Uterus (tissue), 4 donors: ENCODE measurements around the gene PDE1C. TPM values are rescaled to one million over a fixed set of nuclear protein-coding genes. Genes with fewer than 3 reads are reported as not detected.

Experiments
- DNase-seq, 2 donors: peaks; one replicate each; pipeline ENCODE4 v3.0.0-alpha.2; 2019 to 2020
- H3K27ac ChIP-seq, 2 donors: fragments of 200-600 bp; sonication (generic); 1 replicate in 1 of 2; 2 replicates in 1 of 2; pipeline ENCODE4 v1.5.1; 2016 to 2018
- H3K27me3 ChIP-seq, 2 donors: fragments of 200-600 bp; sonication (generic); one replicate each; pipeline ENCODE4 v1.5.1; 2018 to 2019; ENCODE audit warnings: control low read depth in 1 of 2
- H3K36me3 ChIP-seq, 2 donors: fragments of 200-600 bp; sonication (generic); one replicate each; pipeline ENCODE4 v1.5.1; 2019; ENCODE audit warnings: control low read depth in 1 of 2
- H3K4me1 ChIP-seq, 2 donors: fragments of 200-600 bp; sonication (generic); one replicate each; pipeline ENCODE4 v1.5.1; 2018 to 2019; ENCODE audit warnings: control low read depth in 1 of 2
- H3K4me3 ChIP-seq, 2 donors: fragments of 200-600 bp; sonication (generic); 1 replicate in 1 of 2; 2 replicates in 1 of 2; pipeline ENCODE4 v1.5.1; 2018 to 2019; ENCODE audit warnings: mild to moderate bottlenecking in 1 of 2
- H3K9me3 ChIP-seq, 2 donors: fragments of 200-600 bp; sonication (generic); one replicate each; pipeline ENCODE4 v1.5.1; 2019; ENCODE audit warnings: control low read depth in 1 of 2
- POLR2A ChIP-seq, 2 donors: fragments of 450-650 bp; IDR thresholded peaks; one replicate each; pipeline ENCODE4 v1.6.1; 2016; ENCODE audit warnings: antibody characterized with exemption in 2 of 2, mild to moderate bottlenecking in 1 of 2, moderate library complexity in 1 of 2
- intact Hi-C: fragments of 100-400 bp; cut with DNase I; formaldehyde crosslinking; loops from one replicate; pipeline ENCODE4 v1.15.1; 2023; ENCODE audit warnings: low total_unique reads
- total RNA-seq, 4 donors: library from RNA; depleted of rRNA in 3 of 4; stranded (reverse); fragments of >200 nt in 3 of 4; gene quantifications; one replicate each; pipeline versions ENCODE4 v1.1.0 to v1.2.4, GENCODE V29; 2014 to 2023
- TF ChIP-seq, protein P1 (sequence below), 4 experiments: fragments of 200-600 bp in 2 of 4; fragments of 450-650 bp in 2 of 4; sonication (generic) in 2 of 4; IDR thresholded peaks; one replicate each; pipeline ENCODE4 v1.5.1; 2016 to 2019; ENCODE audit warnings: antibody characterized with exemption in 4 of 4, mild to moderate bottlenecking in 2 of 4, moderate library complexity in 1 of 4
- donor health status: DM: yes; HTN: yes; CAD: no.

PDE1C gene
- total RNA-seq, 4 donors from 2014 or later, result 5.9 to 26.4 (median 13.7) TPM

DNA sequence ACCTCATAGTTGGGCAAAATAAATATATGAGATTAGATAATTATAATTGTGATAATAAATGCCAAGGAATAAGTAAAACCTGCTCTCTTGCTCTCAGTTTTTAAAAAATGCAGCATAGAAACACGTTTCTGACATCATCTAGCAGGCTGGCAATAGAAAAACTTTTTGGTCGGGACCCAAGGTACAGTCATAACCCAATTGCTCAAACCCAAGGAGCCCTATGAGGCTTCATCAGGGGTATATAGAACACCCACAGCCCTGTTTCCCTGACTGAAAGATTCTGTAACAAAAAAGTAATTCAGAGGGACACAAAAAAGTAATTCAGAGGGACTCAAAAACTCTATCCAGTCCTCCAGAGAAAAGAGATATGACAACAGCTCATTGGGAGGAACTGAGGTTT lies 3.8 kb downstream of the PDE1C start:
- H3K9me3 ChIP-seq, result no peaks in the 10 kb centered on the region
- no peaks in the 10 kb centered on the region for H3K27me3 ChIP-seq
- H3K4me1 ChIP-seq, result no peaks in the 10 kb centered on the region
- H3K27ac ChIP-seq, result no peak overlapping the region
- DNase-seq, result no peak
- intact Hi-C loops, result no loop called here
- no peak overlapping the region for H3K4me3 ChIP-seq
- no peaks in the 10 kb centered on the region for H3K36me3 ChIP-seq
- TF ChIP-seq, protein P1, sequence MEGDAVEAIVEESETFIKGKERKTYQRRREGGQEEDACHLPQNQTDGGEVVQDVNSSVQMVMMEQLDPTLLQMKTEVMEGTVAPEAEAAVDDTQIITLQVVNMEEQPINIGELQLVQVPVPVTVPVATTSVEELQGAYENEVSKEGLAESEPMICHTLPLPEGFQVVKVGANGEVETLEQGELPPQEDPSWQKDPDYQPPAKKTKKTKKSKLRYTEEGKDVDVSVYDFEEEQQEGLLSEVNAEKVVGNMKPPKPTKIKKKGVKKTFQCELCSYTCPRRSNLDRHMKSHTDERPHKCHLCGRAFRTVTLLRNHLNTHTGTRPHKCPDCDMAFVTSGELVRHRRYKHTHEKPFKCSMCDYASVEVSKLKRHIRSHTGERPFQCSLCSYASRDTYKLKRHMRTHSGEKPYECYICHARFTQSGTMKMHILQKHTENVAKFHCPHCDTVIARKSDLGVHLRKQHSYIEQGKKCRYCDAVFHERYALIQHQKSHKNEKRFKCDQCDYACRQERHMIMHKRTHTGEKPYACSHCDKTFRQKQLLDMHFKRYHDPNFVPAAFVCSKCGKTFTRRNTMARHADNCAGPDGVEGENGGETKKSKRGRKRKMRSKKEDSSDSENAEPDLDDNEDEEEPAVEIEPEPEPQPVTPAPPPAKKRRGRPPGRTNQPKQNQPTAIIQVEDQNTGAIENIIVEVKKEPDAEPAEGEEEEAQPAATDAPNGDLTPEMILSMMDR (IDR thresholded peaks at IDR 0.05), result no peak
- TF ChIP-seq POLR2A (IDR thresholded peaks at IDR 0.05), result no peak

DNA sequence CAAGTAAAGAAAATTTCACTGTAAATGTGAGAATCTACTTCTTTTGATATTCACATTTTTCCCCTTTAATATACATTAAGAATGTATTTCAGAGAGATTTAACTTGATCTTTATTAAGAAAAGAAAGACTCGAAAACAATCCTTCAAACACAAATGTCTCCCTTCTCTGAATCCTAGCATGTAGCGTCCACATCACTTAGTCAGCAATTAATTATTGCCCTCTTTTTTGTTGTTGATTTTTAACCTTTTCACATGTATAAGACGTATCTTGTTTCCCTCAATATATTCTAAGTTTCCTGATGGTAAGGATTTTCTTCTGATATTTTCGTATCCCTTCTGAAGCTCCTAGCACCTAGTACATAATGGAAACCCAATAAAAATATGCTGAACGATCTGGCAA lies 6.6 kb downstream of the PDE1C start:
- no peaks in the 10 kb centered on the region for H3K27me3 ChIP-seq
- no peak overlapping the region for H3K27ac ChIP-seq
- intact Hi-C loops, result no loop called here
- no peaks in the 10 kb centered on the region for H3K36me3 ChIP-seq
- no peaks in the 10 kb centered on the region for H3K9me3 ChIP-seq
- no peak for DNase-seq
- TF ChIP-seq, protein P1 (IDR thresholded peaks at IDR 0.05), result no peak
- TF ChIP-seq POLR2A (IDR thresholded peaks at IDR 0.05), result no peak
- H3K4me1 ChIP-seq, result no peaks in the 10 kb centered on the region
- H3K4me3 ChIP-seq, result no peak overlapping the region

- DNase-seq, result peak in 1 of 2 donors; percentile 27
- H3K4me1 ChIP-seq, result no peaks in the 10 kb centered on the region
- TF ChIP-seq, protein P1 (IDR thresholded peaks at IDR 0.05), result no peak
- TF ChIP-seq POLR2A (IDR thresholded peaks at IDR 0.05), result no peak
- no peak overlapping the region for H3K27ac ChIP-seq
- no peaks in the 10 kb centered on the region for H3K36me3 ChIP-seq
- H3K9me3 ChIP-seq, result no peaks in the 10 kb centered on the region
- no peak overlapping the region for H3K4me3 ChIP-seq
- intact Hi-C loops, result no loop called here
- no peaks in the 10 kb centered on the region for H3K27me3 ChIP-seq
Observed at GRCh38 chr7:32062150-32062549, 8.1 kb downstream of the PDE1C start.

GRCh38 chr7:32061346-32061745 lies 8.9 kb downstream of the PDE1C start:
- DNase-seq, result no peak
- Histone ChIP-seq H3K27ac (peak overlapping the region in 1 of 2 donors; percentile 17), H3K36me3 (no peaks in the 10 kb centered on the region), H3K9me3 (no peaks in the 10 kb centered on the region), H3K4me1 (no peaks in the 10 kb centered on the region), H3K27me3 (no peaks in the 10 kb centered on the region), H3K4me3 (no peak overlapping the region)
- no peak for TF ChIP-seq POLR2A (IDR thresholded peaks at IDR 0.05)
- intact Hi-C loops, result no loop called here

GRCh38 chr7:32059289-32060011 lies 10.8 kb downstream of the PDE1C start:
- no peak for DNase-seq
- Histone ChIP-seq H3K9me3 (no peaks in the 10 kb centered on the region), H3K27me3 (no peaks in the 10 kb centered on the region), H3K27ac (peak overlapping the region; percentile 64 to 65), H3K4me3 (peak overlapping the region; percentile 7 to 25), H3K36me3 (no peaks in the 10 kb centered on the region), H3K4me1 (no peaks in the 10 kb centered on the region)
- intact Hi-C loops, result no loop called here
- TF ChIP-seq, protein P1 (IDR thresholded peaks at IDR 0.05), result no peak
- no peak for TF ChIP-seq POLR2A (IDR thresholded peaks at IDR 0.05)
